T-cell (primary cell): ENCODE results near the gene UBA1. TPM values are rescaled to one million over a fixed set of nuclear protein-coding genes. Genes with fewer than 3 reads are reported as not detected.

Experiments
- ATAC-seq, 4 experiments: fragments of 200-7000 bp in 3 of 4; fragments of 150-1000 bp in 1 of 4; cut with Tn5 transposase; replicated peaks in 1 of 4; 1 replicate in 3 of 4; 2 replicates in 1 of 4; pipeline ENCODE4 v1.10.0; 2021; ENCODE audit warnings: moderate library complexity in 3 of 4, mild to moderate bottlenecking in 2 of 4, moderate number of reproducible peaks in 1 of 4
- CTCF ChIA-PET, 2 donors: fragments of 300-600 bp; sonication (Branson Sonifier 250); formaldehyde crosslinking; loops; one replicate each; lab custom pipeline; 2022; ENCODE audit warnings: antibody characterized with exemption in 2 of 2; lab: Charles Lee
- POLR2A ChIA-PET, 2 donors: fragments of 300-600 bp; sonication (Branson Sonifier 250); formaldehyde crosslinking; loops; one replicate each; lab custom pipeline; 2022; ENCODE audit warnings: antibody characterized with exemption in 2 of 2; lab: Charles Lee
- DNase-seq, 35 experiments: peaks; one replicate each; pipeline versions ENCODE4 v3.0.0 to v3.0.0-alpha.2; 2013 to 2023
- H3K27ac ChIP-seq: one replicate; pipeline ENCODE4 v1.5.1; 2013; ENCODE audit warnings: low read length
- H3K27me3 ChIP-seq, 2 experiments: replicated peaks in 1 of 2; 1 replicate in 1 of 2; 2 replicates in 1 of 2; pipeline versions ENCODE4 v1.6.1 to v1.7.0; 2013; ENCODE audit warnings: low read length in 1 of 2, mixed read lengths in 1 of 2; ENCODE audit not compliant: control insufficient read depth in 2 of 2, insufficient read depth in 2 of 2; ENCODE audit errors: extremely low read depth in 1 of 2
- H3K36me3 ChIP-seq, 2 donors: 1 replicate in 1 of 2; 2 replicates in 1 of 2; pipeline versions ENCODE4 v1.6.1 to v1.7.0; 2013; ENCODE audit warnings: low read length in 1 of 2; ENCODE audit not compliant: control insufficient read depth in 2 of 2, insufficient read depth in 1 of 2; ENCODE audit errors: extremely low read depth in 1 of 2
- H3K4me1 ChIP-seq, 2 experiments: 1 replicate in 1 of 2; 2 replicates in 1 of 2; pipeline versions ENCODE4 v1.6.1 to v1.7.0; 2013; ENCODE audit warnings: low read length in 2 of 2, mixed read lengths in 1 of 2; ENCODE audit not compliant: insufficient read depth in 2 of 2, control insufficient read depth in 1 of 2; ENCODE audit errors: extremely low read depth in 1 of 2
- H3K4me3 ChIP-seq, 2 donors: 1 replicate in 1 of 2; 2 replicates in 1 of 2; pipeline versions ENCODE4 v1.5.1 to v1.7.0; 2013; ENCODE audit warnings: mild to moderate bottlenecking in 2 of 2, low read length in 1 of 2, moderate library complexity in 1 of 2; ENCODE audit not compliant: control insufficient read depth in 1 of 2; ENCODE audit errors: extremely low read depth in 1 of 2
- H3K9me3 ChIP-seq: 2 replicates; pipeline ENCODE4 v1.7.0; 2013
- H3K27ac Mint-ChIP-seq, 2 donors: one replicate each; pipeline ENCODE4 v1.8.0; 2020 to 2021; ENCODE audit warnings: mild to moderate bottlenecking in 2 of 2, mixed read lengths in 2 of 2
- H3K27me3 Mint-ChIP-seq, 2 donors: one replicate each; pipeline ENCODE4 v1.8.0; 2021 to 2022; ENCODE audit warnings: mixed read lengths in 2 of 2
- H3K36me3 Mint-ChIP-seq: one replicate; pipeline ENCODE4 v1.8.0; 2021; ENCODE audit warnings: mixed read lengths
- H3K4me1 Mint-ChIP-seq, 3 donors: one replicate each; pipeline ENCODE4 v1.8.0; 2020 to 2022; ENCODE audit warnings: mixed read lengths in 3 of 3, mild to moderate bottlenecking in 1 of 3
- H3K4me3 Mint-ChIP-seq, 3 donors: one replicate each; pipeline ENCODE4 v1.8.0; 2020 to 2022; ENCODE audit warnings: mild to moderate bottlenecking in 3 of 3, mixed read lengths in 3 of 3, moderate library complexity in 3 of 3
- H3K9me3 Mint-ChIP-seq, 3 donors: one replicate each; pipeline ENCODE4 v1.8.0; 2020 to 2022; ENCODE audit warnings: mixed read lengths in 3 of 3
- WGBS: methylation state at CpG from one replicate; pipeline ENCODE4 v1.1.5; 2013; ENCODE audit warnings: missing lambda C conversion rate; ENCODE audit not compliant: insufficient coverage; 5-methylcytosine and 5-hydroxymethylcytosine counted together
- total RNA-seq, 35 experiments: library from RNA in 6 of 35; stranded (reverse) in 6 of 35; fragments of 120-200 nt in 1 of 35; gene quantifications; one replicate each; pipeline versions ENCODE4 v1.2.1 to v1.2.4 and lab custom pipeline; 2013 to 2026

Gene UBA1
- total RNA-seq, 5 donors from 2014 or later (not counting 1 experiment from before 2014, with no cell fraction given) = 116 to 177 (median 149) TPM

DNA sequence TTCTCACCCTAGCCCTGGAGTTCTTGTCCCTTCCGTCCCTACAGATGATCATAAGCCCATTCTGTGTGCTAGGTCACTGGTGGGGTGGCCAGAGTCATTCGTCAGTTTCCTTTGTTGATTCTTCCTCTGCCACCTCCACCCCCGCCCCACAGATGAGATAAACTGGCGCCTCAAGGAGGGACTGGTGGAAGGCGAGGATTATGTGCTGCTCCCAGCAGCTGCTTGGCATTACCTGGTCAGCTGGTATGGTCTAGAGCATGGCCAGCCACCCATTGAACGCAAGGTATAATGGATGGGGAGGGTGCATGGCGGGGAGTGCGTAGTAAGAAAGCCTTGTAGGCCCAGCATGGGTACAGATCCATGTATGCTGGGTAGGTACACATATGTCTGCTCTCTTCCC is 45.6 kb downstream of the UBA1 start:
- ChIA-PET POLR2A (no interaction called here), CTCF (no interaction called here)
- H3K9me3 Mint-ChIP-seq = no peaks in the 10 kb centered on the region
- Histone ChIP-seq H3K27ac (no peak overlapping the region), H3K27me3 (no peaks in the 10 kb centered on the region), H3K36me3 (peaks cover 3 to 35% of the 10 kb centered on the region in 2 donors), H3K4me3 (no peak overlapping the region), H3K9me3 (no peaks in the 10 kb centered on the region), H3K4me1 (peaks cover 2 to 4% of the 10 kb centered on the region in 2 experiments)
- no peak overlapping the region for H3K4me3 Mint-ChIP-seq
- DNase-seq (no peak), ATAC-seq (no peak)
- H3K27me3 Mint-ChIP-seq = peaks cover 0 to 12% of the 10 kb centered on the region in 2 donors
- H3K36me3 Mint-ChIP-seq = peaks cover 28% of the 10 kb centered on the region
- no CpG with 5 or more reads among the region's 8 CpGs for WGBS
- no peak overlapping the region for H3K27ac Mint-ChIP-seq
- peaks cover 24 to 26% (median 25%) of the 10 kb centered on the region in 3 donors for H3K4me1 Mint-ChIP-seq

DNA sequence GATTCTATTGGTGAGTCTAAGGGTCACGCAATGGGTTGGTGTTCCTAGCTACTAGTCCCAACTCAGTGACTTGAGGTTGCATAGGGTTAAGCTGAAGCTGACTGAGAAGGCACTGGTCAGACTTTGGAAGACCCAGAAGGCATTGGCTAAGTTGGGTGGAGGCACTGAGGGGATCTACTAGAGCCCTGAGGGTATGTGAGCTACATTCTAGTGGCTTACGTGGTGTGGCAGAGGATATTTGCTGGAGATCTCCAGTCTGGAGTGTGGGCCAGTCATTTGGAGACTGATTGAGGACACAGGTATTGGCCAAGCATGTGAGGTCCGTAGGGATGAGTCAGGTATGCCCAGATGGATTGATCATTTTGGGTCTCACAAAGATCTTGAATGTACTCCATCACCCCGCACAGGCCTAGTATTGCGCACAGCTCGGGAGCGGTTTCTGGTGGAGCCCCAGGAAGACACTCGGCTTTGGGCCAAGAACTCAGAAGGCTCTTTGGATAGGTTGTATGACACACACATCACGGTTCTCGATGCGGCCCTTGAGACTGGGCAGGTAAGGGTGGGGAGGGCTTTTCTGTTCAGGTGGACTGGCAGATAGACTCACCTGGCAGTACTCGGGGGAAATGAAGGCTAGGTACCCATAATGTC is 46.4 kb downstream of the UBA1 start:
- H3K27ac ChIP-seq = no peak overlapping the region
- no peaks in the 10 kb centered on the region for H3K27me3 ChIP-seq
- no peak overlapping the region for H3K27ac Mint-ChIP-seq
- ChIA-PET POLR2A (interaction anchor here in 1 of 2 donors (0.5 kb wide), 1 partner anchor 142 kb away, joined by 4 read pairs; no protein-coding TSS in a partner anchor), CTCF (no interaction called here)
- 97% methylated on average over 6 of the region's 12 CpGs for WGBS
- H3K27me3 Mint-ChIP-seq = peaks cover 0 to 12% of the 10 kb centered on the region in 2 donors
- H3K4me3 ChIP-seq = no peak overlapping the region
- H3K4me1 ChIP-seq = peaks cover 2 to 4% of the 10 kb centered on the region in 2 experiments
- no peaks in the 10 kb centered on the region for H3K9me3 ChIP-seq
- H3K9me3 Mint-ChIP-seq = no peaks in the 10 kb centered on the region
- peaks cover 28% of the 10 kb centered on the region for H3K36me3 Mint-ChIP-seq
- H3K4me3 Mint-ChIP-seq = no peak overlapping the region
- ATAC-seq = no peak
- peaks cover 21 to 25% (median 22%) of the 10 kb centered on the region in 3 donors for H3K4me1 Mint-ChIP-seq
- H3K36me3 ChIP-seq = peaks cover 3 to 38% of the 10 kb centered on the region in 2 donors
- no peak for DNase-seq

DNA sequence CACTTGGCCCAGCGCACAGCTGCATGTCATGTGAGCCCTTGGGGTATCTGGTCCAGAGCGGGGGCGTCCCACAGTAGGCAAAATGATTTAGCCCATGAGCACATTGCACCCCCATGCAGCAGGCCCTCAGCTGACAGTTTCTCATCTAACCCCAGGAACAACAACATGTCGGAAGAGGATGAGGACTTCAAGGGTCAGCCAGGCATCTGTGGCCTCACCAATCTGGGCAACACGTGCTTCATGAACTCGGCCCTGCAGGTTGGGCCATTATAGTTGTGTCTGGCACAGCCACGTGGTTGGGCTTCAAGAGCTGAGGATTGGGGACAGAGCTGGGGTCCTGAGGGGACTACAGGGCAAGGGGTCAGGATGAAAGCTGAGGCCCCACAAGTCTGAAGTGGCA is 47.0 kb downstream of the UBA1 start:
- Histone ChIP-seq H3K36me3 (peaks cover 3 to 40% of the 10 kb centered on the region in 2 donors), H3K27me3 (no peaks in the 10 kb centered on the region), H3K27ac (no peak overlapping the region), H3K4me1 (peaks cover 0 to under 1% of the 10 kb centered on the region in 2 experiments), H3K4me3 (no peak overlapping the region), H3K9me3 (no peaks in the 10 kb centered on the region)
- no peak for DNase-seq
- peaks cover 0 to 12% of the 10 kb centered on the region in 2 donors for H3K27me3 Mint-ChIP-seq
- peaks cover 15 to 20% (median 16%) of the 10 kb centered on the region in 3 donors for H3K4me1 Mint-ChIP-seq
- ATAC-seq = no peak
- no peak overlapping the region for H3K27ac Mint-ChIP-seq
- peaks cover 24% of the 10 kb centered on the region for H3K36me3 Mint-ChIP-seq
- 93% methylated on average over 6 of the region's 7 CpGs for WGBS
- H3K4me3 Mint-ChIP-seq = no peak overlapping the region
- no peaks in the 10 kb centered on the region for H3K9me3 Mint-ChIP-seq
- CTCF ChIA-PET = interaction anchor here in 1 of 2 donors (0.9 kb wide), 1 partner anchor 144 kb away, joined by 3 read pairs; no protein-coding TSS in a partner anchor
- POLR2A ChIA-PET = interaction anchor here in 1 of 2 donors (0.5 kb wide), 1 partner anchor 402 kb away, joined by 3 read pairs; no protein-coding TSS in a partner anchor

DNA sequence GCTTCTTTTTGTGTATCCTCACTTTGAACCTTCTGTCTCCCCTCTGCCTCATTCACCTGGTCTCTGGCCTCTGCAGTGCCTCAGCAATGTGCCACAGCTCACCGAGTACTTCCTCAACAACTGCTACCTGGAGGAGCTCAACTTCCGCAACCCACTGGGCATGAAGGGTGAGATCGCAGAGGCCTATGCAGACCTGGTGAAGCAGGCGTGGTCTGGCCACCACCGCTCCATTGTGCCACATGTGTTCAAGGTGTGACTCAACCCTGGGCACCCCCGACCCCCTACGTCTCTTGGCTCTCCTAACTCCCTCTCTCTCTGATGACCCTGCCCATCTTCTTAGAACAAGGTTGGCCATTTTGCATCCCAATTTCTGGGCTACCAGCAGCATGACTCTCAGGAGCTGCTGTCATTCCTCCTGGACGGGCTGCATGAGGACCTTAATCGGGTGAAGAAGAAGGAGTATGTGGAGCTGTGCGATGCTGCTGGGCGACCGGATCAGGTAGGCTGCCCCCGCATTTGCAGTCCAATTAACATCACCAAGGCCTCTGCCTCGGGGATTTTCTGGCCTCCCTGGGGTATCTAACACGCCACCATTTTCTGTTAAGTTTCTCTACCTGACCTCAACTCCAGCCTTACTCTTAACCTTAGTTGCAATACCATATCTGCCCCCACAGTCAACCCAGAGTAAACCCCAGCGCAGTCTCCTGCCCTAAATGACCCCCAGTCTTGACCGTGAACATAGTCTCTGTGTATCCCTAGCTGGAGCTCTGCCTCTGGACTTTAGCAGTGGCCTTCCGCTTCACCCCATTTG is 47.8 kb downstream of the UBA1 start:
- ATAC-seq = no peak
- CTCF ChIA-PET = interaction anchor here in 1 of 2 donors (0.9 kb wide), 1 partner anchor 143 kb away, joined by 3 read pairs; no protein-coding TSS in a partner anchor
- 100% methylated on average over 4 of the region's 18 CpGs for WGBS
- Histone ChIP-seq H3K4me1 (no peaks in the 10 kb centered on the region), H3K9me3 (no peaks in the 10 kb centered on the region), H3K36me3 (peaks cover 3 to 45% of the 10 kb centered on the region in 2 donors), H3K27me3 (no peaks in the 10 kb centered on the region), H3K4me3 (no peak overlapping the region), H3K27ac (no peak overlapping the region)
- peaks cover 31% of the 10 kb centered on the region for H3K36me3 Mint-ChIP-seq
- no peak overlapping the region for H3K27ac Mint-ChIP-seq
- no peaks in the 10 kb centered on the region for H3K9me3 Mint-ChIP-seq
- H3K4me1 Mint-ChIP-seq = peaks cover 7 to 12% (median 8%) of the 10 kb centered on the region in 3 donors
- peaks cover 0 to 12% of the 10 kb centered on the region in 2 donors for H3K27me3 Mint-ChIP-seq
- H3K4me3 Mint-ChIP-seq = no peak overlapping the region
- DNase-seq = no peak
- POLR2A ChIA-PET = interaction anchor here in 1 of 2 donors (0.5 kb wide), 1 partner anchor 402 kb away, joined by 3 read pairs; no protein-coding TSS in a partner anchor

DNA sequence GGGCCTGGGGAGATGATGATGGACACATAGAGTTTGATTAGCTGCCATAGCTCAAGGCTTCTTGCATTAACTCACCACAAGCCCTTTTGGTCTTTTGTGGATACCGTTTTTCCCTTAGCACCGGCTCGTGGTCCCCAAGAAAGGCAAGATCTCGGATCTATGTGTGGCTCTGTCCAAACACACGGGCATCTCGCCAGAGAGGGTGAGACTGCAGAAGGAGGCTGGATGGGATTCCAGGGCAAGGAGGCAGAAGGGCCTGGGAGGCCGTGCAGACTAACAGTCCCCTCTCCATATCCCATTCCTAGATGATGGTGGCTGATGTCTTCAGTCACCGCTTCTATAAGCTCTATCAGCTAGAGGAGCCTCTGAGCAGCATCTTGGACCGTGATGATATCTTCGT is 48.7 kb downstream of the UBA1 start:
- H3K9me3 Mint-ChIP-seq = no peaks in the 10 kb centered on the region
- no peak overlapping the region for H3K27ac Mint-ChIP-seq
- H3K4me1 ChIP-seq = no peaks in the 10 kb centered on the region
- H3K36me3 ChIP-seq = peaks cover 3 to 46% of the 10 kb centered on the region in 2 donors
- peaks cover 0 to 8% (median under 1%) of the 10 kb centered on the region in 3 donors for H3K4me1 Mint-ChIP-seq
- H3K27me3 ChIP-seq = no peaks in the 10 kb centered on the region
- WGBS = no CpG with 5 or more reads among the region's 10 CpGs
- peaks cover 32% of the 10 kb centered on the region for H3K36me3 Mint-ChIP-seq
- ATAC-seq = no peak
- H3K4me3 Mint-ChIP-seq = no peak overlapping the region
- no peak for DNase-seq
- H3K27ac ChIP-seq = no peak overlapping the region
- no peaks in the 10 kb centered on the region for H3K9me3 ChIP-seq
- H3K4me3 ChIP-seq = no peak overlapping the region
- CTCF ChIA-PET = interaction anchor here in 1 of 2 donors (0.7 kb wide), 1 partner anchor 24 kb away, joined by 3 read pairs; the partner anchor contains the start of gene CDK16
- peaks cover 0 to 12% of the 10 kb centered on the region in 2 donors for H3K27me3 Mint-ChIP-seq
- POLR2A ChIA-PET = no interaction called here

DNA sequence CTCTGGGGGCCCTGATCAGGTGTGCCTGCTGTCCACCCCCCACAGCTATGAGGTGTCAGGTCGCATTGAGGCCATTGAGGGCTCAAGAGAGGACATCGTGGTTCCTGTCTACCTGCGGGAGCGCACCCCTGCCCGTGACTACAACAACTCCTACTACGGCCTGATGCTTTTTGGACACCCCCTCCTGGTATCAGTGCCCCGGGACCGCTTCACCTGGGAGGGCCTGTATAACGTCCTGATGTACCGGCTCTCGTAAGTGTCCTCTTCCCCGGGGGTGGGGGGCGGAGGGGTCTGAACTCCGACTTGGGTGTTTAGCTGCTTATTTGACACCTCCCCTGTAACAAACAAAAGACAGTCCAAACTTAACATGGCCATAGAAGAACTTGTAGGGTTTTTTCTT is 49.7 kb downstream of the UBA1 start:
- no peak overlapping the region for H3K4me3 Mint-ChIP-seq
- Histone ChIP-seq H3K27ac (no peak overlapping the region), H3K4me3 (no peak overlapping the region), H3K4me1 (no peaks in the 10 kb centered on the region), H3K27me3 (peaks cover 0 to 2% of the 10 kb centered on the region in 2 experiments), H3K9me3 (no peaks in the 10 kb centered on the region), H3K36me3 (peaks cover 3 to 46% of the 10 kb centered on the region in 2 donors)
- DNase-seq (no peak), ATAC-seq (no peak)
- POLR2A ChIA-PET = no interaction called here
- H3K27me3 Mint-ChIP-seq = peaks cover 0 to 12% of the 10 kb centered on the region in 2 donors
- H3K4me1 Mint-ChIP-seq = peaks cover 0 to 5% (median 0%) of the 10 kb centered on the region in 3 donors
- H3K27ac Mint-ChIP-seq = no peak overlapping the region
- CTCF ChIA-PET = no interaction called here
- peaks cover 35% of the 10 kb centered on the region for H3K36me3 Mint-ChIP-seq
- H3K9me3 Mint-ChIP-seq = no peaks in the 10 kb centered on the region
- WGBS = 100% methylated on average over 1 of the region's 14 CpGs
